Right lobe of liver (tissue), 4 donors: ENCODE results near the gene KHNYN.

Source experiments
- POLR2A ChIP-seq: fragments of 450-650 bp; IDR thresholded peaks from one replicate; pipeline ENCODE4 v1.6.1; 2017; ENCODE audit warnings: antibody characterized with exemption, mild to moderate bottlenecking
- TF ChIP-seq, protein P1 (sequence below), 4 donors: fragments of 200-600 bp in 3 of 4; fragments of 450-650 bp in 1 of 4; IDR thresholded peaks; one replicate each; pipeline versions ENCODE4 v1.5.1 to v1.8.0; 2016 to 2022; ENCODE audit warnings: antibody characterized with exemption in 4 of 4, mild to moderate bottlenecking in 2 of 4
- donor health status: DM: no; HTN: no; CAD: no.
- donor health status: DM: no; HTN: no; CAD: no.
- donor health status: DM: no; HTN: yes; CAD: no.

DNA sequence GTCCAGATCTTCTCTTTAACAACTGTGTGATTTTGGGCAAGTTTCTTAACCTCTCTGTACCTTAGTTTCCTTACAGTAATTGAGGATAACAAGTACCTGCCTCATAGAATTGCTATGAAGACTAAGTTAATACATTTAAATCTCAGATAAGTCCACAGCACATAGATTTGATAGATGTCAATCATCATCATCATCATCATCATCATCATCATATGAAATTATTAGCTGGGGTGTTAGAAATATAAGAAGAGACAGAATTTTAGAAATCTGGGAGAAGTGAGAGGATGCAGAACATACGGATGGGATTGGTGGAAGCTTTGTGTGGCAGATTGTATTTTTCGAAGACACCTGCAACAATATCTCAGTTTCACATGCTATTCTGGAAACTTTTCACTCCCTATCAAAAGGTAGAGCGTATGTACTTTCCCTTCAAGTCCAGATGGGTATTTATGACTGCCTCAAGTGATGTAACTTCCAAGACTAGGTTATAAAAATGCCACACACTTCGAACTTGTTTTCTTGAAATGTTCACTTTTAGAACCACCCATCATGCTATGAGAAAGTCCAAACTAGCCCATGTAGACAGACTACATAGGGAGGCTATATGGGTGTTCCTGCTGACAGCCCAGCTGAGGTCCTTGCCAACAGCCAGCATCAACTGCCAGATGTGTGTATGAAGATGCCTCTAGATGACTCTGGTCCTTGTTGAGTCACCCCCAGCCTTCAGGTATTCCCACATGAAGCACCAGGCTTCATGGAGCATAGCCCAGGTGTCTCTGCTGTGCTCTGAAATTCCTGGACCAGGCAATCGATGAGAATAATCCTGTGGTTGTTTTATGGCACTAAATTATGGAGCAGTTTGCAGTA lies 33.5 kb downstream of the KHNYN start:
- TF ChIP-seq POLR2A, result no peak
- TF ChIP-seq, protein P1, sequence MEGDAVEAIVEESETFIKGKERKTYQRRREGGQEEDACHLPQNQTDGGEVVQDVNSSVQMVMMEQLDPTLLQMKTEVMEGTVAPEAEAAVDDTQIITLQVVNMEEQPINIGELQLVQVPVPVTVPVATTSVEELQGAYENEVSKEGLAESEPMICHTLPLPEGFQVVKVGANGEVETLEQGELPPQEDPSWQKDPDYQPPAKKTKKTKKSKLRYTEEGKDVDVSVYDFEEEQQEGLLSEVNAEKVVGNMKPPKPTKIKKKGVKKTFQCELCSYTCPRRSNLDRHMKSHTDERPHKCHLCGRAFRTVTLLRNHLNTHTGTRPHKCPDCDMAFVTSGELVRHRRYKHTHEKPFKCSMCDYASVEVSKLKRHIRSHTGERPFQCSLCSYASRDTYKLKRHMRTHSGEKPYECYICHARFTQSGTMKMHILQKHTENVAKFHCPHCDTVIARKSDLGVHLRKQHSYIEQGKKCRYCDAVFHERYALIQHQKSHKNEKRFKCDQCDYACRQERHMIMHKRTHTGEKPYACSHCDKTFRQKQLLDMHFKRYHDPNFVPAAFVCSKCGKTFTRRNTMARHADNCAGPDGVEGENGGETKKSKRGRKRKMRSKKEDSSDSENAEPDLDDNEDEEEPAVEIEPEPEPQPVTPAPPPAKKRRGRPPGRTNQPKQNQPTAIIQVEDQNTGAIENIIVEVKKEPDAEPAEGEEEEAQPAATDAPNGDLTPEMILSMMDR (IDR thresholded peaks at IDR 0.05), result no peak
